ENCODE results near the gene DGKZ.

Gene DGKZ

GRCh38 chr11:46321757-46322156, 25.5 kb upstream of the DGKZ start:
- Histone ChIP-seq H3K4me3 (ENCODE audit: low read depth, low read length) (no peak overlapping the region), H3K27ac (no peak overlapping the region), H3K27me3 (replicated peaks) (no peaks in the 10 kb centered on the region), H3K36me3 (replicated peaks) (peaks cover 59% of the 10 kb centered on the region)
- no peak for TF ChIP-seq CTCF (IDR thresholded peaks at IDR 0.05; ENCODE audit: low read depth, low read length, missing control alignments)
- in situ Hi-C loops (cut with HindIII; ENCODE audit: low pct_ligation_motif_present, low sequenced_read_pairs) = no loop called here
- no peak for DNase-seq

GRCh38 chr11:46322759-46323158, 24.5 kb upstream of the DGKZ start:
- peak; percentile 68 for TF ChIP-seq CTCF (IDR thresholded peaks at IDR 0.05; ENCODE audit: low read depth, low read length, missing control alignments)
- Histone ChIP-seq H3K36me3 (replicated peaks) (peaks cover 49% of the 10 kb centered on the region), H3K27ac (no peak overlapping the region), H3K4me3 (ENCODE audit: low read depth, low read length) (no peak overlapping the region), H3K27me3 (replicated peaks) (no peaks in the 10 kb centered on the region)
- no peak for DNase-seq
- in situ Hi-C loops (cut with HindIII; ENCODE audit: low pct_ligation_motif_present, low sequenced_read_pairs) = no loop called here

GRCh38 chr11:46326813-46327416, 20.3 kb upstream of the DGKZ start:
- no peak for DNase-seq
- Histone ChIP-seq H3K4me3 (ENCODE audit: low read depth, low read length) (no peak overlapping the region), H3K27ac (no peak overlapping the region), H3K27me3 (replicated peaks) (peaks cover 11% of the 10 kb centered on the region), H3K36me3 (replicated peaks) (peaks cover 11% of the 10 kb centered on the region)
- in situ Hi-C loops (cut with HindIII; ENCODE audit: low pct_ligation_motif_present, low sequenced_read_pairs) = no loop called here
- no peak for TF ChIP-seq CTCF (IDR thresholded peaks at IDR 0.05; ENCODE audit: low read depth, low read length, missing control alignments)

- peaks cover 4% of the 10 kb centered on the region for H3K36me3 ChIP-seq (replicated peaks)
- H3K4me3 ChIP-seq (ENCODE audit: low read depth, low read length) = no peak overlapping the region
- in situ Hi-C loops (cut with HindIII; ENCODE audit: low pct_ligation_motif_present, low sequenced_read_pairs) = no loop called here
- no peak overlapping the region for H3K27ac ChIP-seq
- no peak for TF ChIP-seq CTCF (IDR thresholded peaks at IDR 0.05; ENCODE audit: low read depth, low read length, missing control alignments)
- DNase-seq = no peak
- peaks cover 20% of the 10 kb centered on the region for H3K27me3 ChIP-seq (replicated peaks)
These were observed 19.4 kb upstream of the DGKZ start for GRCh38 chr11:46327829-46328228.

GRCh38 chr11:46330154-46330553, 17.1 kb upstream of the DGKZ start:
- no peak for DNase-seq
- Histone ChIP-seq H3K27me3 (replicated peaks) (peaks cover 34% of the 10 kb centered on the region), H3K27ac (no peak overlapping the region), H3K4me3 (ENCODE audit: low read depth, low read length) (no peak overlapping the region), H3K36me3 (replicated peaks) (no peaks in the 10 kb centered on the region)
- TF ChIP-seq CTCF (IDR thresholded peaks at IDR 0.05; ENCODE audit: low read depth, low read length, missing control alignments) = no peak
- in situ Hi-C loops (cut with HindIII; ENCODE audit: low pct_ligation_motif_present, low sequenced_read_pairs) = no loop called here
